Measurements from ENCODE around the gene HAP1. TPM values are rescaled to one million over a fixed set of nuclear protein-coding genes. Genes with fewer than 3 reads are reported as not detected.
"Not testable (repeated sequence)": the region's sequence is repeated elsewhere in the genome, so short reads cannot be mapped to it uniquely, and the experiment has no call there.

HAP1 gene
- total RNA-seq, 2 donors from 2014 or later, result not detected

DNA sequence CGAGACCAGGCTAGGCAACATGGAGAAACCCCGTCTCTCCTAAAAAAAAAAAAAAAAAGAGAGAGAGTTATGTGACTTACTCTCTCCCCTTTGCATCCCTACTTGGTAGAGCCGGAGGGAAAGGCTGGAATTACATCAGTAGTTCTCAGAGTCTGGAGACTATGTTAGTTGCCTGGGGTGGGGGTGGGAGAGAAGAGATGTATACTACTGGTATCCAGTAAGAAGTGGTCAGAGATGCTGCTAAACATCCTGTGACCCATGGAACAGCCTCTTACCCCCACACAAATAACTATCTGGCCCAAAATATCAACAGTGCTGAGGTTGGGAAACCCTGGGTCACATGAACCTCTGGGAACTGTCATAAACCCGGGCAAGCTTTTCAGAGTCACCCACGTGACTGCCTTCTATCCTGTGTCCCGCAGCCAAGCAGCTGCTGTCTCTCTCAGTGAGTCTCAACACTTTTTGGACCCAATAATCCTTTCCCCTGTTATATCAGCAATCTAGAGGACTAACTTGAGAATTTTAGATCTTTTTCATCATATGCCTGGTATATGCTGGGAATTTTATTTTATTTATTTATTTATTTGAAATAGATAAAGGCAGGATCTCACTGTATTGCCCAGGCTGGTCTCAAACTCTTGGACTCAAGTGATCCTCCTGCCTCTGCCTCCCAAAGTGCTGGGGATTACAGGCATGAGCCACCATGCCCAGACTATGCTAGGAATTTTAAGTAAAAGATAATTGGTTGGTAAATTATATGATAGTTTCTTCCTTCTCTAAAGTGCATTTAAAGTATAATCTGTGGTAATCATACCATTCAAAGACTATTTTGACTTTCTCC lies 37.1 kb downstream of the HAP1 start:
- DNase-seq (peak; percentile 71), ATAC-seq (peak; percentile 60 to 91)
- intact Hi-C loops (cut with DNase I), result no loop called here

DNA sequence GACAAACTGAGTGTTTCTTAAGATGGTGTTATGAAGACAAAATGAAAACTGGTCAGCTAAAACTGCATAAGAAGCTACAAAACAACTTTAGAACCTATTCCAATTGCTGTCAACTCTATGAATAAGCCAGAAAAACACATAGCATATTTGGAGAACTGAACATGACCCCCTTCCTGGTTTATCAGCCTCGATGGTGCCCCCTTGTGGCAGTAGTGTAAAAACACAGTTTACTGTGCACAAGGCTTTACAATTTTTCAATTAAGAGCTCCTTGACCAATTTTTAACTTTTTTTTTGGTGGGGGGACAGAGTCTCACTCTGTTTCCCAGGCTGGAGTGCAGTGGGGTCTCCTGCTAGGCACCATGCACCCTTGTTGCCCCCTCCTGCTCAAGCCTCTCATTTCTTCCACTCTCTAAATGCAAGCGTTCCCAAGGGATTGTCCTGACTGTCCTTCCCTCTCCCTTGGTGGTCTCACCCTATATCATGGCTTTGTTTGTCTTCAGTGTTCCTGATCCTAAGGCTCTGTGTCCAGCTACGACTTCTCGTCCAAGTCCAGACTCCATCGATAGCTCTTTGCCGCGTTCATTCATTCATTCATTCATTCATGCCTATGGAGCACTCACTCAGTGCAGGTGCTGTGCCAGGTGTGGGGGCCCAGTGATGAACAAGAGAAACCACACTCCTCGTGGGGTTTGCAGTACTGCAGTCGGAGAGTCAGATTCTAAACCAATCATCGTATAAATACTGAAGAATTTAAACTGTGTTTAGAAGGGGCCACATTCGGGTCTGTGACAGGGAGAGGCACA lies 38.3 kb downstream of the HAP1 start:
- peak in 1 of 2 donors; percentile 26 for ATAC-seq

DNA sequence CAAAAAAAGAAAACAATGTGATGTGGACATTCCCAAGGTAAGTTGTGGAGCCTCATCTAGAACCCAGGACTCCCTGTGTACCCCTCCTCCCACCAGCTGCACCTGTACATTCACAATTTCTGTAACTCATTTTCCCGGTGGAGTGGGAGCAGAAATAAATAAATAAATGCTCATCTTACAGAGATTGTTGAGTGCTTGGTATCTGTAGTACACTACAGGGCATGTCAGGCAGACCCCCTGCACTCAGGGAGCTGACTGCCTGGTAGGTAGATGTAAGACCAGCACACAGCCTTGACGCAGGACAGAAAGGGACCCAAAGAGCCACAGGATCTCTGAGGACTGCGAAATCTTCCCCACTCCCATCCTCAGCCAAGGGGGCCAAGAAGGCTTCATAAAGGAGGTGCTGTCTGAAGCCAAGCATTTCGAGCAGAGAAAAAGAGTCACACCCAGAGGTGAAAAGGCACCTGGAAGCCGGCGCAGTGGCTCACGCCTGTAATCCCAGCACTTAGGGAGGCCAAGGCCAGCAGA lies 39.2 kb downstream of the HAP1 start:
- ATAC-seq (peak in 1 of 2 donors; percentile 7), DNase-seq (no peak)
- intact Hi-C loops (cut with DNase I), result no loop called here

More for the DNA sequence above, 38.3 kb downstream of the HAP1 start:
- intact Hi-C loops (cut with DNase I), result no loop called here
- peak; percentile 61 for DNase-seq

DNA sequence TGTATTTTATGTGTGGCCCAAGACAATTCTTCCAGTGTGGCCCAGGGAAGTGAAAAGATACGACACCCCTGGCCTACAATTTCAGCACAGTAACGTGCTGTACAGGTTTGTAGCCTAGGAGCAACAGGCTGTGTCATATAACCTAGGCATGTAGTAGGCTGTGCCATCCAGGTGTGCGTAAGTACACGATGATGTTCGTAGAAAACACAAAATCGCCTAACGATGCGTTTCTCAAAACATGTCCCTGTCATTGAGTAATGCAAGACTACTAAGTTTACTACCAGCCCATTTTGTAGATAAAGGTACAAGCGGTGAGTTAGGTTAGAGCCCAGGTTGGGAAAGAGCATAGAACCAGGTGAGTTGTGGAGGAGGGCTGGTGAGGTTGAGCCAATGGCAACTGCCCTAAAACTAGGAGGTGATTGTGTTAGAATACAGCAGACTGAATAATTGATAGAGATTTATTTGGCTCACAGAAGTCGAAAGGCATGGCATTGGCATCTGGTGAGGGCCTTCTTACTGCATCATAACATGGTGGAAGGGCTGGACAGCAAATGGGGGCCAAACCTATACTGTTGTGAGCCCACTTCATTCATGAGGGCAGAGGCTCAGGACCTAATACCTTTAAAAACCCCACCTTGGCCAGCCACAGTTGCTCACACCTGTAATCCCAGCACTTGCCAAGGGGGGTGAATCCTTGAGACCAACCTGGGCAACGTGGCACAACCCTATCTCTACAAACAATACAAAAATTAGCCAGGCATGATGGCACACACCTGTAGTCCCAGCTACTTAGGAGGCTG lies 41.5 kb downstream of the HAP1 start:
- intact Hi-C loops (cut with DNase I), result no loop called here
- ATAC-seq (no peak), DNase-seq (no peak)

DNA sequence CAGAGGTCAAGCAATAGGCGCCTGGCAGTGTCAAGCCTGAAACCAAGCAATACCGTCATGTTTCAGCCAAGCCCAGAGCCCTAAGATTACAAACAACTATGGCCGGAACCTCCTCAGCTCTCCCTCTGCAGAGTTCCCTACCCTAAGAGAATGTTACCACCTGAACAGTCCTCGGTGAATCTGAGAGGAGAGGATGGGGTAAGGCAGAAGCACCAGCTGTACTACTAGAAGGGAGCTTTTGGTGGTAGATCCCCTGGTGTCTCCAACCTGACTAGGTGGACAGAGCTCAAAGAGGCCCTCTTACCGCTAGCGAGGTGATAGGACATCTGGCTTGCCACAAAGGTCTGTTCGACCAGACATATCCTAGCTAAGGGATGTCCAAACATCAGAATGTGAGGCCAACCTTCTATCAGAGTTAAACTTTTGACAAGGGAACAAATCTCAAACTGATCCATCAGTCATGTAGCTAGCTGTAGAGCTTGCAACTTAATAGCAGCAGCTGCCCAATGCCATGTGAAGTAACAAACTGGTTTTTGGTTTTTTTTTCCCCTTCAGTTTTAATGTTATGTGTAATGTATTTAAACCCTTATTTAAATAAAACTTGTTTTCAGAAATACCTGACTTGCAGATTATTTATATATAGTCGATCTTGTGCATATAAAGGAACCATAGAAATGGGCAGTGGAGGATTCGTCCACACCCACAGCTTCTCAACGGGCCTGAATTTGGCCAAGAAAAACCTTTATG lies 43.2 kb downstream of the HAP1 start:
- DNase-seq (no peak), ATAC-seq (no peak)
- intact Hi-C loops (cut with DNase I), result no loop called here

DNA sequence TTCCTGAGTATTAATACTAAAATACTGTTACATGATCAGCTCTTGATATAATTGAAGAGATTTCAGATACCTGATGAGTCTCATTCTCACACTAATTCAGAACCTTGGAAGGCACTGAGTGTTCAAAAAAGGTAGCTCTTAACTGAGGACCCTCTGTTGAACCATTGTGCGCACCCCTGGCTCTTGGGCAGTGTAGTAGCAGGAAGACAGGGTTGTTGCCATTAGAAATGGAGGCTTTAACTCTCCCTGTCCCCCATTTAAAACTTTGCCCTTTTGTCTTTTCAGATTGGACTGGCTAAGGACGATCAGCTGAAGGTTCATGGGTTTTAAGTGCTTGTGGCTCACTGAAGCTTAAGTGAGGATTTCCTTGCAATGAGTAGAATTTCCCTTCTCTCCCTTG lies 43.9 kb downstream of the HAP1 start:
- ATAC-seq (no peak), DNase-seq (no peak)
- intact Hi-C loops (cut with DNase I), result no loop called here

DNA sequence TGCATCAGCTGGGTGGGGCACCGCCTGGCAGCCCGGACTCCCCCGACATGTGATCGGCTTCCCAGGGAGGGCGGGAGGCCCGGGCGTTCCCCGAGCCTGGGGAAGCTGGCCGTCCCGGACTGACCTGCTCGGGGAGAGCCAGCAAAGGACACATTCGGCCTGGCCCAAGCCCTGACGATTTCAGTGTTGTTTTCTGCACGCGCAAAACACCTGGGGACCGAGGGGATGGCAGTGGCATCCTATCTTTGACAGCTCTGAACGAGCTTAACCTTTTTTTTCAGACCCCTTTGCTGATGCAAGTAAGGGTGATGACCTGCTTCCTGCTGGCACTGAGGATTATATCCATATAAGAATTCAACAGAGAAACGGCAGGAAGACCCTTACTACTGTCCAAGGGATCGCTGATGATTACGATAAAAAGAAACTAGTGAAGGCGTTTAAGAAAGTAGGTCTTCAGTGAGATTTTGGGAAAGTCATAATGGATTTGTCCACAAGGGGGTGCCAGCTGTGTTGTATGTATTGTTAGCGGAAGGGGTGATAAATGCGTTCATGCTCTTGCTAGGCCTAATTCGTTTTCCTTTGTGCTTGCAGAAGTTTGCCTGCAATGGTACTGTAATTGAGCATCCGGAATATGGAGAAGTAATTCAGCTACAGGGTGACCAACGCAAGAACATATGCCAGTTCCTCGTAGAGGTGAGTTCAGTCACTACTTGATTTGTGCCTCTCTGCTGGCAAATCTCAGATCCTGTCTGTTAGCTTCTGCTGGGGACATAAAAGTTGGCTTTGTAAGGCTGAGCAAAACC lies 44.7 kb downstream of the HAP1 start:
- intact Hi-C loops (cut with DNase I), result no loop called here
- ATAC-seq (no peak), DNase-seq (no peak)

DNA sequence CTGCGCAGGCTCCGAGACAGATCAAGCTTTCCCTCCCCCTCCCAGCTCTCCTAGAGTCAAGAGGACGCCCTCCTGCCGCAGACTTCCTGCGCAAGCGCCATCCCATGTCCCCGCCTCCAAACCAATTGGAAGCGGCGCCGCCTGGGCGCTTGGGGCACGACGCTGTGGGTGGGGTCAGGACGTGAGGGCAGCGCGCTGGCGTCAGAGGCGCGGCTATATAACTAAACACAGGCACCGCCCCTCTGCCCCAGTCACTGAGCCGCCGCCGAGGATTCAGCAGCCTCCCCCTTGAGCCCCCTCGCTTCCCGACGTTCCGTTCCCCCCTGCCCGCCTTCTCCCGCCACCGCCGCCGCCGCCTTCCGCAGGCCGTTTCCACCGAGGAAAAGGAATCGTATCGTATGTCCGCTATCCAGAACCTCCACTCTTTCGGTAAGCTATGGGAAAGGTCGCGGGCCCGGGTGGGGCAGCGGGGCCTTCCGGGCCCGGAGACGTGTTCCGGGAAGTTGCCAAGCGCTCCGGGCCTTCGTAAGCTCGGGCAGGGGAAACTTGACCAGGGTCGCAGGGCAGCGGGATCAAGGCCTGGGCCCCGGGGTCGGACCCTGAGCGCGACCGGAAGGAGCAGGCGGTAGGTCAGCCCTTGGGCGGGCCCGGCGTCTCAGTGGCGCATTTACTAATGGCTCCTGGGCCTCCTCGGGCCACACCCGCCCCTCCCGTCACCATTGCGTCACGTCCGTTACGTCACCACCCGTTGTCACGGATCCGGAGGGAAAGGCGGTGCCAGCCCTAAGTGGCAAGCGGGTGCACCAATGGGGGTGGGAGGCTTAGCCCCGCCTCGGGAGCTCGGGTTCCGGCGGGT lies 45.6 kb downstream of the HAP1 start, which contains the start of gene EIF1:
Gene EIF1 (plus strand): TSS at position 245 of the 856 bp plus-strand sequence. CDS start 154 bp downstream, at position 399.
- intact Hi-C loops (cut with DNase I), result no loop called here
- DNase-seq (peak; percentile 100), ATAC-seq (peak; percentile 89 to 93)

DNA sequence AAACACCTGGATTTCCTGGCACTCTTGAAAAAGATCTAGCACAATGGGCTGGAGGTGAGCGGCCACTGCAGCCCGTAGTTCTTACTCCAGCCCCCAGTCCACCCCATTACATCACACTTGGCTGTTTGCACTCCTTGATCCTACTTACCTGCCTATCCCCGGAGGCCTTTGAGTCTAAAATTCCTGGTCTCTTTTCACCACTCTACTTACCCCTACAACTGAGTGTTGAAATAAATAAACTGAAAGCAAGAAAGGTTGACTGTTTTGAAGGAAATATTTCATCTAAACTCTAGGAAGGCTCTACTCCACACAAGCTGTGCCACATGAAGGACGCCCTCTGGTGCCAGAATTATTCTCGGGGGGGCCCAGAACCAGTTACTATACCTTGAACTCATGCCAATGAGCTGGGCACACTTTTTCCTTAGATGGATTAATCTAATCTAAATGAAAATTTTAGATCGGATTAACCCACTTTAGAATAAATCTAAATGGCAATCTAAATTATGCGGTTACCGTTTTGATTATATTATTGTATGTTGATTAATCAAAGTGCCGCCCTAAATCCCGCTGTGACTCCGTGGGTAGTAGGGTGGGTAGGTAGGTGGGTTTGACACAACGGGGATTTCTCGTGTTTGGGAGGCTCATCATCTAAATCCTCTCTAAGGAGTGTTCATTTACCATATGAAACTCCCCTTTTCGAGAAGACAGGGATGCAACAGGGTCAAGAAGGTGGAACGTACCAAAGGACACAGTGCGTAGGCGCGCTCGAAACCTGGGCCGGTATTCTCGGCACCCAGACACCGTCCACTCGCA lies 46.4 kb downstream of the HAP1 start:
- DNase-seq, result peak; percentile 64
- ATAC-seq, result no peak
- intact Hi-C loops (cut with DNase I), result no loop called here

DNA sequence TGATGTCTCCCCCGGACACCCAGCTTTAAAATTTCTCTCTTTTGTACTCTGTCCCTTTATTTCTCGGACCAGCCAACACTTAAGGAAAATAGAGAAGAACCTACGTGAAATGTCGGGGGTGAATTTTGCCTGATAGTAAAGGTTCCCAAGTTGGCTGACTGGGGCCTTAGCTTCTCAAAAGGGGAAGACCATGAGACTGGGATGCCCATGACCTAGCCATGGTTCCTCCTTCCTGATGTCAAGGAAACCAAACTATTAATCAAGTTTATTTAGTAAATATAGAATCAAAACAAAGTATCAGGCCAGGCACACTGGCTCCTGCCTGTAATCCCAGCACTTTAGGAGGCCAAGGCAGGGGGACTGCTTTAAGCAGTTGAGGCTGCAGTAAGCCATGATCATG lies 48.2 kb downstream of the HAP1 start:
- intact Hi-C loops (cut with DNase I), result no loop called here
- ATAC-seq (no peak), DNase-seq (no peak)

DNA sequence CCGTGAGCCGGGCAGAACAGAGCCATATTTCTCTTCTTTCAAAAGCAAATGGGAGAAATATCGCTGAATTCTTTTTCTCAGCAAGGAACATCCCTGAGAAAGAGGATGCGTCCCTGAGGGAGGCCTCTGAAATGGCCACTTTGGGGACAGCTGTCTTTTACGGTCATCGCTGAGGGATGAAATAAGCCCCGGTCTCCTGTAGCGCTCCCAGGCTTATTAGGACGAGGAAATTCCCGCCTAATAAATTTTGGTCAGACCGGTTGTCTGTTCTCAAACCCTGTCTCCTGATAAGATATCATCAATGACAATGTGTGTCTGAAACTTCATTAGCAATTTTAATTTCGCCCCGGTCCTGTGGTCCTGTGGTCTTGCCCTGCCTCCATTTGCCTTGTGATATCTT lies 48.7 kb downstream of the HAP1 start:
- DNase-seq; ATAC-seq; intact Hi-C loops (cut with DNase I): not testable (repeated sequence)

DNA sequence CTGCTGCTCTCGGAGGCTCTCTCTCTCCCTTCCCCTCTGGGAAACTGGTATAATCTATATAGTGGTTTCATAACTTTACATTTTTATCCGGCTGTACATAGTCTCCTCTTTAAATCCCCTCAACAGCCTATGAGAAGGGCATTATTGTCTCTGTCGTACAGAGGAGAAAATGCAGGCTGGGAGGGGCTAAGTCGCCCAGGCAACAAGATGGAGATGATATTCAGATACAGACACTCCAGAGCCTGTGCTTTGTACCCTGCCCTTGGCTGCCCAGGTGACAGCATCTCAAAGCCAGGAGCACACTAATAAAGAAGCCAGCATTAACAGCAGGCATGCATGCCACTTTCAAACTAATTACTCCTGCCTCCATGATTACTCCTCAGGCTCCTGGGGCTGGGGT lies 50.4 kb downstream of the HAP1 start:
- intact Hi-C loops (cut with DNase I), result no loop called here
- no peak for DNase-seq
- ATAC-seq, result no peak

DNA sequence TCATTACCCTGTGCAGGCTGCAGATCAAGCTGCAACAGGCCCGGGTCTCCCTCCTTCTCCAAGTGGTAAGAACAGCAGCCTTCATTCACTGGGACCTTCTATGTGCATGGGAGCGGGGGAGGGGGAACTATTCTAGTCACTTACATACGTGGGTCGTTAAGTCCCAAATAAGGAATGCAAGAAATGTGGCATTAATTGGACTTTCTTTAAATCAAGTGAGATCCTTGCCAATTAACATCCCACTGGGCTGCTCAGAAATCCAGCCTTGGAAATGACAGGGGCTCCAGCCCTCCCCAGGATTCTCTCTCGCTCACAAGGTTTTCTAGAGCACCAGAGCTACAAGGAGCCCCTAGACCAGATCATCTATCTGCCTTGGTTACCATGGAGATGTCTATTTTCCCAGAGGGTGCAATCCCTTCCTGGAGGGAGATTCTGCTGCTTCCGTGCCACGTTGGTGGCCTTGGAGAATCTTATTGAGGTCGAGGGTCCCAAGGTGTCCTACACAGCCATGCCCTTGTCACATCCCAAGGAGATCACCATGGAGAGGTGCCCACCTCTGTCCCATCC lies 50.9 kb downstream of the HAP1 start:
- intact Hi-C loops (cut with DNase I), result no loop called here
- ATAC-seq (no peak), DNase-seq (no peak)

DNA sequence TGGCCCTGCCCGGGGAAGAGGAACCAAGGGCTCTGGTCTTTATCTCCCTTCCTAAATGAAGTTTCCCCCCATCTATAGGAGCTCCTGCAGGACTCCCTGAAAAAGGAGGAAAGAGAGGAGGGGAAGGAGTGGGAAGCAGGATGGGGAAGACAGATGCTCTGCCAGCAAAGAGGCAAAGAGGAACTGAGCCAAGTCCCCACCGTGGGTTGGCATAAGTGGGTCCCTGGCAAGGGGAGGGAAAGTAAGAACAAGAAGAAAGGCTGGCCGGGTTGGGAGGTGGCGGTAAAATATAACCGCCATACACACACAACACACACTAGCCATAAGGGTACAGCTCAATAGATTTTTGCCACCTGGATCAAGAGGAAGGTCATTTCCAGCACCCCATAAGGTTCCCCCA lies 51.8 kb downstream of the HAP1 start:
- intact Hi-C loops (cut with DNase I), result no loop called here
- ATAC-seq (no peak), DNase-seq (no peak)

DNA sequence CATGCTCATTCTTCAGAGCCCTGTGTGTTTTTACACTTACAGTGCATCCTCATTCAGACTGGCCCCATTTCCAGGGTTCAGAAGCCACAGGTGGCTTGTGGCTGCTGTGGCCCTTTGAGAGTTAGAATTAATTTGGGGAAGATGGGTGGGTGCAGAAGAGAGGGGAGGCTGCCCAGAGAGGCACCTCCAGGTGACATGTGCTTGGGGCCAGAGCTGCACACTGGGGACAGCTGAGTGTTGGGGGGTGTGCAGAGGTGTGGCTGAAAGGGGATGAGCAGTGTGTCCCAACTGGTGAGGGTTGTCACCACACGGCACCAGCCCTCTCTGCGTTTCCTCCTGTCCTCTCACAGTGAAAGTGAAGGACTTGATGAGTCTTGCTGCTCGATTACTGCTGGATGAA lies 52.7 kb downstream of the HAP1 start:
- DNase-seq, result no peak
- ATAC-seq, result no peak
- intact Hi-C loops (cut with DNase I), result no loop called here

All from left cardiac atrium (tissue), 4 donors.